Right cardiac atrium (tissue), 5 donors: ENCODE results near the gene EMP1. TPM values are rescaled to one million over a fixed set of nuclear protein-coding genes. Genes with fewer than 3 reads are reported as not detected.
A peak's percentile ranks its signal among the peaks of the same experiment; 100 is the strongest.

Experiments
- ATAC-seq, 2 donors: fragments of 200-7000 bp; cut with Tn5 transposase; one replicate each; pipeline versions ENCODE4 v1.8.0 to v1.9.1; 2020; ENCODE audit warnings: moderate library complexity in 2 of 2, mild to moderate bottlenecking in 1 of 2
- DNase-seq, 3 donors: peaks; one replicate each; pipeline ENCODE4 v3.0.0-alpha.2; 2020
- H3K27ac ChIP-seq: one replicate; pipeline ENCODE4 v1.5.1; 2013; ENCODE audit warnings: mild to moderate bottlenecking, low read length, control low read depth, moderate library complexity
- H3K27me3 ChIP-seq: one replicate; pipeline ENCODE4 v1.6.1; 2013; ENCODE audit not compliant: control insufficient read depth, insufficient read depth
- H3K4me1 ChIP-seq: one replicate; pipeline ENCODE4 v1.6.1; 2013; ENCODE audit warnings: low read length; ENCODE audit not compliant: control insufficient read depth, insufficient read depth
- H3K4me3 ChIP-seq: one replicate; pipeline ENCODE4 v1.5.1; 2013; ENCODE audit warnings: low read length, control low read depth
- H3K9me3 ChIP-seq: one replicate; pipeline ENCODE4 v1.6.1; 2013; ENCODE audit warnings: low read length; ENCODE audit not compliant: control insufficient read depth
- WGBS: extraction: QIAGEN DNeasy Blood & Tissue Kit; methylation state at CpG from one replicate; pipeline ENCODE4 v1.1.7; 2013; 5-methylcytosine and 5-hydroxymethylcytosine counted together
- intact Hi-C, 4 donors: fragments of 100-400 bp; cut with DNase I; formaldehyde crosslinking; loops; one replicate each; pipeline versions ENCODE4 v1.11.0 to v1.14.0; 2022 to 2023
- polyA plus RNA-seq: library from polyadenylated mRNA; stranded (reverse); fragments of 200-250 nt; gene quantifications from one replicate; pipeline ENCODE4 v1.2.3, GENCODE V29; 2013
- total RNA-seq, 4 donors: library from RNA; stranded (reverse); fragmentation: NEBNext Ultra II Directional; extraction: Animal tissue kit (Norgen Biotek cat#: 25700); gene quantifications; one replicate each; pipeline ENCODE4 v1.2.1, GENCODE V29; 2021
- donor health status: healthy with polysubstance abuse.
- donor health status: DM: no; HTN: yes; CAD: no.
- donor health status: DM: no; HTN: no; CAD: no.
- donor health status: DM: no; HTN: yes; CAD: no; lungs with severe emphysema.
- donor health status: DM: yes; HTN: yes; CAD: no.

EMP1 gene
- total and polyA plus RNA-seq, 5 donors = 33.8 to 401 (median 220) TPM

- H3K4me3 ChIP-seq = no peak overlapping the region
- H3K27me3 ChIP-seq = no peaks in the 10 kb centered on the region
- 58% methylated on average over 9 of the region's 9 CpGs for WGBS
- no peak overlapping the region for H3K27ac ChIP-seq
- DNase-seq = no peak
- H3K4me1 ChIP-seq = peaks cover 25% of the 10 kb centered on the region
- peak in 1 of 2 donors; percentile 21 for ATAC-seq
- no peaks in the 10 kb centered on the region for H3K9me3 ChIP-seq
- intact Hi-C loops = loop anchor here in 2 of 4 donors (10.0 kb wide), 2 partner anchors 204 to 294 kb away; partner anchors contain the start of gene HEBP1 (in 1 of the 2)
These were observed 12.3 kb downstream of the EMP1 start for GRCh38 chr12:13208533-13209435.

DNA sequence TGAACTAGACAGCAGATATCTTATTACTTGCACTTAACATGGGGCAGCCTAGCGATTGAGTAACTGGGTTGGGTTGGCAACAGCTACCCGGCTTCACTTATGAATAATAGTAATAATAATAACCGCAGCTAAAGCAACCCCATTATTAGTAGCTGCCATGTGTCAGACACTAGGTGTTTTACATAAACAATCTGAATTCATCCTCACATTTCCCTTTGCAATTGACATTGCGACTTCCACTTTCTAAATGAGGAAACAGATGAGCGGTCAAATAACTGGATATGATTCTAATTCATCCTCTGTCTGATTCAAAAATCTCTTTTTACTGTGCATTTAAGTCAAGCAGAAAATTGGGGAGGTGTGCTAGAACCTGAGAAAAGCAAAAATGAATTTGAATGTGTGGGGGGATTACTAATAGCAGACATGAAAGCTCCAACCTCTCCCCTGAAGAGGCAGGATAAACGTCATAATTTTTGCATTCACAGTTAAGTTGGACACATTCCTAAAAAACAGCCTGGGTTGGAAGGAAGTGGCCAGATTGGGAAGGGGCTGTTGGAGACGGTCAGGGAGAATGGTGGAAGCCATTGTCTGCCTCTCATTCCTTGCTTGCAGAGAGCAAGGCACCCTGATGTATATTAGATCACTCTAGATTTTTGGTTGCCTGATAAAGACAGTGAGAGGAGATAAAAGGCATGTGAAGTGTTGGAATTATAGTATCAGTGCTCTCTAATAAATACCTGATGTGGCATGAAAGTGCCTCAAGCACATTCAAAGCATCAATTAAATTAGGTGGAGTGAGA lies 13.1 kb downstream of the EMP1 start:
- intact Hi-C loops = loop anchor here (5.0 to 10.0 kb wide), 4 partner anchors 112 to 295 kb away; partner anchors contain the start of gene HEBP1 (in 2 of the 4)
- Histone ChIP-seq H3K9me3 (no peaks in the 10 kb centered on the region), H3K4me1 (peaks cover 25% of the 10 kb centered on the region), H3K27ac (no peak overlapping the region), H3K4me3 (no peak overlapping the region), H3K27me3 (no peaks in the 10 kb centered on the region)
- no peak for DNase-seq
- no peak for ATAC-seq
- 53% methylated on average over 7 of the region's 7 CpGs for WGBS

GRCh38 chr12:13210236-13211190 lies 14.0 kb downstream of the EMP1 start:
- Histone ChIP-seq H3K4me3 (no peak overlapping the region), H3K27me3 (no peaks in the 10 kb centered on the region), H3K4me1 (peaks cover 25% of the 10 kb centered on the region), H3K9me3 (no peaks in the 10 kb centered on the region), H3K27ac (no peak overlapping the region)
- DNase-seq (no peak), ATAC-seq (no peak)
- intact Hi-C loops = loop anchor here (5.0 to 10.0 kb wide), 3 partner anchors 113 to 293 kb away; partner anchors contain the start of gene HEBP1 (in 1 of the 4)
- WGBS = 66% methylated on average over 4 of the region's 4 CpGs

- DNase-seq = no peak
- Histone ChIP-seq H3K9me3 (no peaks in the 10 kb centered on the region), H3K4me1 (peaks cover 19% of the 10 kb centered on the region), H3K27me3 (no peaks in the 10 kb centered on the region), H3K27ac (peak overlapping the region; percentile 48), H3K4me3 (no peak overlapping the region)
- no peak for ATAC-seq
- intact Hi-C loops = loop anchor here (5.0 to 10.0 kb wide), 3 partner anchors 114 to 294 kb away; partner anchors contain the start of gene HEBP1 (in 1 of the 4)
- WGBS = 55% methylated on average over 7 of the region's 7 CpGs
These were observed 14.8 kb downstream of the EMP1 start for GRCh38 chr12:13211191-13211858.

GRCh38 chr12:13211859-13212664 lies 15.5 kb downstream of the EMP1 start:
- peaks cover 15% of the 10 kb centered on the region for H3K4me1 ChIP-seq
- DNase-seq (peak in 2 of 3 donors; percentile 33 to 69), ATAC-seq (peak in 1 of 2 donors; percentile 13)
- H3K9me3 ChIP-seq = no peaks in the 10 kb centered on the region
- intact Hi-C loops = loop anchor here (5.0 to 10.0 kb wide), 3 partner anchors 115 to 295 kb away; partner anchors contain the start of gene HEBP1 (in 1 of the 4)
- H3K4me3 ChIP-seq = no peak overlapping the region
- H3K27me3 ChIP-seq = no peaks in the 10 kb centered on the region
- 65% methylated on average over 8 of the region's 8 CpGs for WGBS
- peak overlapping the region; percentile 48 for H3K27ac ChIP-seq

DNA sequence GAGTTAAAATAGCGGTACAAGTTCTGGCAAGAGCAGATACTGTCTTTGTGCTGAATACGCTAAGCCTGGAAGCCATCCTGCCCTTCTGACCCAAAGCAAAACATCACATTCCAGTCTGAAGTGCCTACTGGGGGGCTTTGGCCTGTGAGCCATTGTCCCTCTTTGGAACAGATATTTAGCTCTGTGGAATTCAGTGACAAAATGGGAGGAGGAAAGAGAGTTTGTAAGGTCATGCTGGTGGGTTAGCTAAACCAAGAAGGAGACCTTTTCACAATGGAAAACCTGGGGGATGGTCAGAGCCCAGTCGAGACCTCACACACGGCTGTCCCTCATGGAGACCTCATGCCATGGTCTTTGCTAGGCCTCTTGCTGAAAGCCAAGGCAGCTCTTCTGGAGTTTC lies 18.5 kb downstream of the EMP1 start:
- no peak overlapping the region for H3K4me3 ChIP-seq
- intact Hi-C loops = loop anchor here in 1 of 4 donors (10.0 kb wide), 1 partner anchor 210 kb away; the partner anchor contains the start of gene HEBP1
- no peaks in the 10 kb centered on the region for H3K27me3 ChIP-seq
- no peak for DNase-seq
- H3K9me3 ChIP-seq = no peaks in the 10 kb centered on the region
- WGBS = 87% methylated on average over 4 of the region's 4 CpGs
- no peak for ATAC-seq
- no peak overlapping the region for H3K27ac ChIP-seq
- H3K4me1 ChIP-seq = peaks cover 5% of the 10 kb centered on the region

DNA sequence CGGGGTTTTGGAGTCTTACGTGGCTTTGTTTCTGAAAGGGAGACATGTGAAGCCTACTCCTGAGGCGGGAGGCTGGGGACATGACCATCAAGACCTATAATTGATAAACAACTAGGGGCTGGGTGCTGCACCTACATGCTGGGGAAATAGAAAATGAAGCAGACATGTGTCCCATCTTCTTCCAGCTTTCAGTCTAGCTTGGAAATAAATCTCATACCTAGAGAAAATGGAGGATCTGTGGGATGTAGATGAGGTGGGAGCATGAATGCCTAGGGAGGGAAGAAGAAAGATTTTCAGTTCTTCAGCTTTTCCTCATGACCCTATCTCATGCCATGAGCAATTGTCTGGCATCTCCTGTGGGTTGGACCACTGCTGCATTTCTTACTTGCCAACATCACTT lies 22.1 kb downstream of the EMP1 start:
- no peak for DNase-seq
- Histone ChIP-seq H3K27me3 (no peaks in the 10 kb centered on the region), H3K4me3 (no peak overlapping the region), H3K27ac (no peak overlapping the region), H3K9me3 (no peaks in the 10 kb centered on the region), H3K4me1 (peaks cover 3% of the 10 kb centered on the region)
- ATAC-seq = no peak
- 93% methylated on average over 3 of the region's 3 CpGs for WGBS
- intact Hi-C loops = loop anchor here in 1 of 4 donors (10.0 kb wide), 1 partner anchor 214 kb away; the partner anchor contains the start of gene HEBP1

- WGBS = 90% methylated on average over 3 of the region's 3 CpGs
- no peak for DNase-seq
- intact Hi-C loops = loop anchor here in 1 of 4 donors (10.0 kb wide), 1 partner anchor 215 kb away; the partner anchor contains the start of gene HEBP1
These were observed 22.8 kb downstream of the EMP1 start for GRCh38 chr12:13219320-13219719.

DNA sequence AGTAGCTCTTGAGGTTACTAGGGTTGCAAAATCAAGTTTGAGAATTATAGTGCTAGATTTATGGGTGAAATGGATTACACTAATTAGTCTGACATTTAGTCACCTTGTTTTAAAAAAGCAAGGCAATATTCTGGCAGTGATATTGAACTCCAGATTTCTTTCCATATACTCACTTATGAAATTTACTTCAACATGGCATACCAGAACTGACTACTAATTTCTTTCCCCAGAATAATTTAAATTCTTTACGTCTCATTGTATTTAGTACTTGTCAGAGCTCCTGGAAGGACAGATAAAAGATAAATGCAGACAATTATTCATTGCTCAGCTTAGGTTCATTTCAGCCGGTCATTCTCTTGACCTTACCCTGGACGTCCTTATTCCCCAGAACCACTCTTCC lies 24.3 kb downstream of the EMP1 start:
- 84% methylated on average over 3 of the region's 3 CpGs for WGBS
- peaks cover 3% of the 10 kb centered on the region for H3K4me1 ChIP-seq
- H3K27ac ChIP-seq = no peak overlapping the region
- no peaks in the 10 kb centered on the region for H3K27me3 ChIP-seq
- DNase-seq (no peak), ATAC-seq (no peak)
- intact Hi-C loops = loop anchor here in 2 of 4 donors (10.0 kb wide), 2 partner anchors 236 to 306 kb away; no protein-coding TSS in a partner anchor
- no peaks in the 10 kb centered on the region for H3K9me3 ChIP-seq
- H3K4me3 ChIP-seq = no peak overlapping the region

More at GRCh38 chr12:13219320-13219719, 22.8 kb downstream of the EMP1 start:
- Histone ChIP-seq H3K9me3 (no peaks in the 10 kb centered on the region), H3K27ac (no peak overlapping the region), H3K27me3 (no peaks in the 10 kb centered on the region), H3K4me3 (no peak overlapping the region), H3K4me1 (peaks cover 3% of the 10 kb centered on the region)
- no peak for ATAC-seq
